ENCODE results near the gene MACROD1. TPM values are rescaled to one million over a fixed set of nuclear protein-coding genes. Genes with fewer than 3 reads are reported as not detected.
A peak's percentile ranks its signal among the peaks of the same experiment; 100 is the strongest.

Gene MACROD1
- total and polyA plus RNA-seq, 2 experiments from 2014 or later: 21.2 to 403 TPM

GRCh38 chr11:64186492-64187165, 20.7 kb upstream of the MACROD1 start:
- DNase-seq: peak; percentile 55
- Histone ChIP-seq H3K27me3 (replicated peaks; ENCODE audit: insufficient read depth) (no peaks in the 10 kb centered on the region), H3K9me3 (ENCODE audit: low read depth) (no peaks in the 10 kb centered on the region), H4K20me1 (ENCODE audit: insufficient read depth) (no peaks in the 10 kb centered on the region), H3K9me2 (ENCODE audit: insufficient read depth) (no peaks in the 10 kb centered on the region), H3K79me2 (ENCODE audit: insufficient read depth) (peaks cover 27% of the 10 kb centered on the region), H3K4me2 (ENCODE audit: unreplicated experiment) (no peak overlapping the region), H3F3A (ENCODE audit: insufficient read depth) (peaks cover 10% of the 10 kb centered on the region), H2AFZ (no peak overlapping the region; the same call in 1 of the 2 replicates), H3K4me1 (ENCODE audit: insufficient read depth) (peaks cover 4% of the 10 kb centered on the region), H3K36me3 (ENCODE audit: low read depth) (no peaks in the 10 kb centered on the region), H3K27ac (no peak overlapping the region), H3K4me3 (no peak overlapping the region), H3K9ac (no peak overlapping the region)
- 1% methylated on average over 24 to 38 of the region's 48 CpGs for WGBS, 2 experiments (ENCODE audit: low coverage in 1 of 2, low lambda C conversion rate in 2 of 2, missing lambda C conversion rate in 2 of 2)
- TF ChIP-seq EZH2 (IDR thresholded peaks at IDR 0.05; ENCODE audit: insufficient read depth, poor library complexity, severe bottlenecking): no peak
- no peak for TF ChIP-seq EZH2phosphoT487 (IDR thresholded peaks at IDR 0.05; ENCODE audit: insufficient read depth, low read depth)
- in situ Hi-C loops (cut with MboI): no loop called here

- Histone ChIP-seq H2AFZ (peak within 1 kb of the TSS; percentile 76), H3K36me3 (ENCODE audit: low read depth) (no peaks in the 10 kb centered on the region), H3K9ac (peak within 1 kb of the TSS; percentile 87), H3K4me3 (peak within 1 kb of the TSS; percentile 82), H3K27me3 (replicated peaks; ENCODE audit: insufficient read depth) (no peaks in the 10 kb centered on the region), H3K4me1 (ENCODE audit: insufficient read depth) (peaks cover 10% of the 10 kb centered on the region), H3K9me2 (ENCODE audit: insufficient read depth) (no peaks in the 10 kb centered on the region), H3K9me3 (ENCODE audit: low read depth) (no peaks in the 10 kb centered on the region), H3K4me2 (ENCODE audit: unreplicated experiment) (peak within 1 kb of the TSS; percentile 95), H3F3A (ENCODE audit: insufficient read depth) (peaks cover 14% of the 10 kb centered on the region), H3K27ac (peak within 1 kb of the TSS; percentile 85), H3K79me2 (ENCODE audit: insufficient read depth) (peaks cover 27% of the 10 kb centered on the region), H4K20me1 (ENCODE audit: insufficient read depth) (no peaks in the 10 kb centered on the region)
- in situ Hi-C loops (cut with MboI): no loop called here
- DNase-seq: peak; percentile 100
- WGBS, 2 experiments (ENCODE audit: low coverage in 1 of 2, low lambda C conversion rate in 2 of 2, missing lambda C conversion rate in 2 of 2): 0 to 1% methylated on average over 34 to 54 of the region's 74 CpGs
- no peak for TF ChIP-seq EZH2 (IDR thresholded peaks at IDR 0.05; ENCODE audit: insufficient read depth, poor library complexity, severe bottlenecking)
- TF ChIP-seq EZH2phosphoT487 (IDR thresholded peaks at IDR 0.05; ENCODE audit: insufficient read depth, low read depth): no peak
These were observed 20.0 kb upstream of the MACROD1 start, which contains the start of gene STIP1 for GRCh38 chr11:64185693-64186491. TSS of gene STIP1 (plus strand) at chr11:64186171. CDS start at chr11:64186262, 91 bp downstream.

- peaks cover 27% of the 10 kb centered on the region for H3K79me2 ChIP-seq (ENCODE audit: insufficient read depth)
- TF ChIP-seq EZH2phosphoT487 (IDR thresholded peaks at IDR 0.05; ENCODE audit: insufficient read depth, low read depth): no peak
- TF ChIP-seq EZH2 (IDR thresholded peaks at IDR 0.05; ENCODE audit: insufficient read depth, poor library complexity, severe bottlenecking): no peak
- H3F3A ChIP-seq (ENCODE audit: insufficient read depth): peaks cover 14% of the 10 kb centered on the region
- no peaks in the 10 kb centered on the region for H3K9me3 ChIP-seq (ENCODE audit: low read depth)
- WGBS, 2 experiments (ENCODE audit: low coverage in 1 of 2, low lambda C conversion rate in 2 of 2, missing lambda C conversion rate in 2 of 2): 0 to 1% methylated on average over 45 of the region's 52 CpGs
- in situ Hi-C loops (cut with MboI): no loop called here
- H3K4me3 ChIP-seq: peak overlapping the region; percentile 82
- peak overlapping the region; percentile 85 for H3K27ac ChIP-seq
- H3K4me2 ChIP-seq (ENCODE audit: unreplicated experiment): peak overlapping the region; percentile 95
- peak; percentile 94 for DNase-seq
- H4K20me1 ChIP-seq (ENCODE audit: insufficient read depth): no peaks in the 10 kb centered on the region
- H3K36me3 ChIP-seq (ENCODE audit: low read depth): no peaks in the 10 kb centered on the region
- peak overlapping the region; percentile 87 for H3K9ac ChIP-seq
- H3K27me3 ChIP-seq (replicated peaks; ENCODE audit: insufficient read depth): no peaks in the 10 kb centered on the region
- H3K9me2 ChIP-seq (ENCODE audit: insufficient read depth): no peaks in the 10 kb centered on the region
- peaks cover 14% of the 10 kb centered on the region for H3K4me1 ChIP-seq (ENCODE audit: insufficient read depth)
- H2AFZ ChIP-seq: peak overlapping the region; percentile 76
These were observed 19.3 kb upstream of the MACROD1 start for GRCh38 chr11:64185175-64185692.

- H3F3A ChIP-seq (ENCODE audit: insufficient read depth): peaks cover 14% of the 10 kb centered on the region
- DNase-seq: no peak
- H2AFZ ChIP-seq: no peak overlapping the region
- no peak overlapping the region; the same call in 1 of the 2 replicates for H3K4me3 ChIP-seq
- in situ Hi-C loops (cut with MboI): no loop called here
- H3K4me1 ChIP-seq (ENCODE audit: insufficient read depth): peaks cover 14% of the 10 kb centered on the region
- TF ChIP-seq EZH2 (IDR thresholded peaks at IDR 0.05; ENCODE audit: insufficient read depth, poor library complexity, severe bottlenecking): no peak
- TF ChIP-seq EZH2phosphoT487 (IDR thresholded peaks at IDR 0.05; ENCODE audit: insufficient read depth, low read depth): no peak
- no peaks in the 10 kb centered on the region for H3K9me3 ChIP-seq (ENCODE audit: low read depth)
- H3K79me2 ChIP-seq (ENCODE audit: insufficient read depth): peaks cover 27% of the 10 kb centered on the region
- H3K9me2 ChIP-seq (ENCODE audit: insufficient read depth): no peaks in the 10 kb centered on the region
- 88 to 90% methylated on average over 6 to 7 of the region's 7 CpGs for WGBS, 2 experiments (ENCODE audit: low coverage in 1 of 2, low lambda C conversion rate in 2 of 2, missing lambda C conversion rate in 2 of 2)
- H3K9ac ChIP-seq: no peak overlapping the region
- H3K27ac ChIP-seq: no peak overlapping the region
- no peaks in the 10 kb centered on the region for H4K20me1 ChIP-seq (ENCODE audit: insufficient read depth)
- no peak overlapping the region for H3K4me2 ChIP-seq (ENCODE audit: unreplicated experiment)
- no peaks in the 10 kb centered on the region for H3K27me3 ChIP-seq (replicated peaks; ENCODE audit: insufficient read depth)
- no peaks in the 10 kb centered on the region for H3K36me3 ChIP-seq (ENCODE audit: low read depth)
These were observed 18.0 kb upstream of the MACROD1 start for GRCh38 chr11:64183890-64184289.

Measured in GM23248 (cell line).